DMS 273 treated with DMSO at 0.1 percent for 48 hours (cell line): ENCODE data around the gene RGPD6.
"Not testable (repeated sequence)": the region's sequence is repeated elsewhere in the genome, so short reads cannot be mapped to it uniquely, and the experiment has no call there.

ENCODE experiments used
- DNase-seq: peaks from one replicate; lab custom pipeline; 2025; lab: John Stamatoyannopoulos, UW

RGPD6 gene

DNA sequence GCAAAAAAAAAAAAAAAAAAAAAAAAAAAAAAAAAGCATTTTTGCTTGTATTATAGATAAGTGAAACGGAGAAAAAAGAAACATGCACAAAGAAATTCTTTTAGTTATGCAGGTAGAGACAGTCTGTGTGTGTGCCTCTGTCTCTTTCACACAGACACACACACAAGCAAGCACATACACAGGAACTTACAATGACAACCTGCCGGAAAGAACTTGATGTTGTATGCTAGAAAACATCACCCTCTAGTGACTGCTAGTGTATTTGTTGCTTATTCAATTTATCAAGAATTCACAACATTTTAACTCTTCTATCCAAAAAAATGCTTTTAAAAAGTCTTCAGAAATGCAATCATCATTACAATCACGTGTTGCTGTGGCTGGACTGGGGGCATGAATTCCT, 95.8 kb downstream of the RGPD6 start:
- DNase-seq, result not testable (repeated sequence)

DNA sequence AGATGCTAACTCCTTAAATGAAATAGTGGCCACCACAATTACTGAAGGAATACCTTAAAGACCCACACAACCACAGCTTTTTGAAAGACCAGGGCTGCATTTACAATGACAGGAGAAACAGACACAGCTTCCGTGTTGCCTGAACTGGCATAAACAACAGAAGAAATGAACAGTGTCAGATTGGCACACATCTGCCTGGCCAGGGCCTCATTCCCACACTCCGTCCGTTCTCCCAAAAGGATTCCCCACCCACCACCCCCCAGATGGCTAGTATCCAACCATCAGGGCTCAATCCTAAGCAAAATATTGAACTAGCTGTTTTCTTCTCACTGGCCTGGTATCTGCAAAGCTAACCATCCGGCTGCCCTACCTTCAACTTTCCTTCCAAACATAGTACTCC, 96.9 kb downstream of the RGPD6 start:
- not testable (repeated sequence) for DNase-seq

DNA sequence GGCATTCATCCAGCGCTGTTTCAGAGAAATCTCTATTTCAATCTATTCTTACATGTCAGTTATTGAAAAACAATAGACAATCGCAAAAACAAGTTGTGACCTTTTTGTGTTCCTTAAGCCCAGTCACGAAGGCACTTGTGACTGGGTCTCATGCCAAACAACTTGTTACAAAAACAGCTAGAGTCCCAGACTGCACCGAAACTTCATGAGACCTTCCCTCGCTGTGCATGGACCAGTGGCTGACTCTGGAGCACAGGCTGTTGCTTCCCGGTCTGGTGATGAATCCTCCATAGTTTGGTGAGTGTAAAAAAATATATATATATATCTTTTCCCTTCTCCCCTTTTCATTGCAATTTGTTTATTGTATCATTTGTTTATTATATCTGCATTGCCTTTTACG, 99.7 kb downstream of the RGPD6 start:
- not testable (repeated sequence) for DNase-seq

- not testable (repeated sequence) for DNase-seq
Observed at GRCh38 chr2:110476952-110477351, 100.1 kb downstream of the RGPD6 start.

DNA sequence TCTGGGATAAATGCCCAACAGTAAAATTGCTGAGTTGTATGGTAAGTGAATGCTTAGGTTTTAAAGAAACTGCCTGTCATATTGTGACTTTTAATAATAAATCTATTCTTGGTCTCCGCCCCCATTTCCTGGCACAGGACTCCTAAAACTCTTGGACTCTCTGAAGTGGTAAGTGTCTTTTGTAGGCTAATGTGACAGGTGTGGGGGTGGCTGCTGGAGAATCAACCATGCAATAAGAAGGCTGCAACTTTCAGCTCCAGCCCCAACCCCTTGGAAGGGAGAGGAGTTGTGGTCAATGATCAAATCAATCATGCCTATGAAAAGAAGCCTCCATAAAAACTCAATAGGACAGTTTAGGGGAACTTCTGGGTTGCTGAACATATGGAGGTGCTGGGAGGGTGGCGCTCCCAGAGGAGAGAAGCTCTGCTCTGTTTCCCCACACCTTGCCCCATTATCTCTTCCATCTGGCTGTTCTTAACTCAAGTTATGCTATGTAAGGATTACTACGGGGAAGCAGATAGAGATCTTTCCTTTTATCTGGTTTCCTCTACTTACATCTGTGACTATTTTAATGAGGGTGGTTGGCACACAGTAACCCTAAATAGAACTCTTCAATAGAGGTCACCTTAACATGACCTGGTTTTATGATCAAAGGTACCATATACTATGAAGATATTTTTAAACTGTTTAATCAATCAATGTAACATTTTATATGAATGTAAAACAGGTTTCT, 101.2 kb downstream of the RGPD6 start:
- not testable (repeated sequence) for DNase-seq

- not testable (repeated sequence) for DNase-seq
Observed at GRCh38 chr2:110474898-110475297, 102.1 kb downstream of the RGPD6 start.

- not testable (repeated sequence) for DNase-seq
Observed at GRCh38 chr2:110473059-110473358, 104.0 kb downstream of the RGPD6 start.

GRCh38 chr2:110472171-110473058, 104.6 kb downstream of the RGPD6 start, which contains the start of gene LIMS4:
Gene LIMS4 (minus strand): TSS chr2:110472816. CDS start chr2:110472778, 38 bp downstream.
- DNase-seq, result not testable (repeated sequence)

DNA sequence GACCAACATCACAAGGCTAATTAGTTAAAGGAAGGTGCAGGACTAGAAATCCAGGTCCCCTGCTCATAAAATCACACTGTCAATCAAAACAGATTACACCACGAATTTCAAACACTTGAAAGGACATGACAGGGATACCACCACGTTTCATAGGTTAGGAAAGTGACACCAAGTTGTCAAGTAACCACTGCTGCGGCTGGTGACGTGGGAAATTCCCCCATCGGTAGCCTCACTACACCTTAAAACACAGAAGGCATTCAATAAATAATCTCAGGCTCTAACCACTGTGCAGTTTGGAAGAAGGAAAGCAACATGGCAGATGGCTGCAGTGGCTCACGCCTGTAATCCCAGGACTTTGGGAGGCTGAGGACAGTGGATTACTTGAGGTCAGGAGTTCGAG, 108.1 kb downstream of the RGPD6 start:
- DNase-seq, result not testable (repeated sequence)

- DNase-seq, result not testable (repeated sequence)
Observed at GRCh38 chr2:110465312-110465711, 111.7 kb downstream of the RGPD6 start.
